Stimulated activated CD8-positive, alpha-beta memory T cell treated with anti-CD3 and anti-CD28 coated beads, Interleukin-15, amount 100 ng/mL, for 48 hours (primary cell): ENCODE measurements around the gene REXO5.

ENCODE experiments used
- DNase-seq, 2 donors: peaks; one replicate each; pipeline ENCODE4 v3.0.0-alpha.2; 2020; ENCODE audit warnings: low read depth in 2 of 2

Gene REXO5

DNA sequence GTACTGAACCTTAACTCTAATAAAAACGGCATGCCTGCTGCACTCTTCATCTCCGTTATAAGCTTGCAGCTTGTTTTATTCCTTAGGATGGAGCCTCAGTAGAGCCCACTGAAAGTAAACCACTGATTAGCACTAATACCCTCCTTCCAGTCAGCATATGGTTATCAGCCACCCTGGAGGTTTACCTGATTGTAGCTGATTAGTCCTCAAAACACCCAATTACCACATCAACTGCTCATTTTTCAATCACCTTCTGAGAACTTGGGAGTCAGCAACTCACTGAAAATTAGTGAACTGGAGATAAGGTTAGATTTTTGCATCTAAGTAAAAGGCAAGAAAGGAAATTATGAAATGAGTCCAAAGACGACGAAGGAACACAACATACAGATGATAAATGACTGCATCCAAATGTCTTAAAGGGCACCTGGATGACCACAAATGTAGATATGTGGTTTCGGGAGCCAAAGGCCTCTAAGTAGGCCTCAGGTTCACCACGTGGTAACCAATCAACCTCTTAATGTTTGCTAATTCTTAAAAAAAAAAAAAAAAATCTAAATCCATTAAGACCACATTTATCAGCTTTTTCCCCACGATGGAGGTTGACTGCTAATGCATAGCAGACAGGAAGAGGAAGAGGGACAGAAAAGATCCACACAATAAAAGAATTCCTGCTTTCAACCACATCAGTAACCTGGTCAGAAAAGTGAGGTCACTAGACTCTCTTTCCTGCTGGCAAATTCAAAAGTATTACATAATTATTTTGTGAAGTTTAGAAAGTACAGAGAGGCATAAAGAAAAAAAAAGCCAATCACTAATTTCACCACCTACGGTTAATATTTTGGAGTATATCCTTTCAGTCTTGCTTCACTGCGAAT is 65.9 kb downstream of the REXO5 start:
- no peak for DNase-seq

DNA sequence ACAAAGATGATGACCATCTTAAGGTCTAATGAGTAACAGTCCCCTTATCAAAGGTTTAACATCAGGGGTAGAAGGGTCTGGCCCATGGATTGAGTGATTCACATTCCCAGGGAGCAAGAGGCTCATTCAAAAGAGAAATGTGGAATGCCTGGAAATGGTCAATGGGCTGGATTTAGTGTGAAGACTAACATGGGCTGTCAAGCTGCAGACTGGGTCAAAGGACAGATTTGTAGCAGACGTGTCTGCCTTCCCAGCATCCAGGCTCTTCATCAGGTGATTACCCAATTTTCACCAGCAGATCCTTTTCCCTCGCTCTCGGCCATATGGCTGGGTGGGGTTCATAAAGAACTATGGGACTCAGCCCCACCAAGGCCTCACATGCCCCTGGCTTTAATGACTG is 67.0 kb downstream of the REXO5 start:
- no peak for DNase-seq

DNA sequence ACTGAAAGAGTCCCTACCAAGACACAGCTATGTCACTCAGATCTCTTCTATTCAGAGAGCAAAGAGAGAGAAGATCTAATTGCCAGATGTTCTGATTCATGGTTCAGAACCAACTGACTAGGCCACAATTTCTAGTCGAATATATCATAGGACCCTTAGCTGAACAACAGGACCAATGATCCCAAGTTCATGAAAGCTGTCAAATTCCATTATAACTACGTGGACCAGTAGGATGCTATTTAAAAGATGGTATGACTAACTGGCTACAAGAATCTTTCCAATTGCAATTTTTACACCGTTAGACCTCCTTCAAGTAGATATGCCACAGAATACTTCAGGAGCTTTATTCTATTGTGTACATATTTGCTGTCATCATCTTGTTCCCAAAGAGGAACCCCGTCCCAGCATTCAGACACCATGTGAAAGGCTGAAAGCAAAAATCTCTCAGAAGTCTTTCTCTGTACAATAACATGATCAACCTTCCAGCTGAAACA is 67.8 kb downstream of the REXO5 start:
- DNase-seq = no peak

DNA sequence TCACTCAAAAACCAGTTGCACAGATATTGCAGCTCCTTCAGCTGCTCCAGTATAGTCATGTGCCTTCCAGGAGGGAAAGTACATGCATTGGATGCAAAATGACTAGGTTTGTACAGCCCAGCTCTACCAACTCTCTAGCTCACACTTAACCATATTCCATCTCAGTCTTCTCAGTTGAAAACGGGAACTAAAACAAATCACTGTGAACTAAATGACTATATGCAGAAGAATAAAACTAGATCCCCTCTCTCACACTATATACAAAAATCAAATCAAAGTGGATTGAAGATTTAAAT is 69.0 kb downstream of the REXO5 start:
- no peak for DNase-seq

DNA sequence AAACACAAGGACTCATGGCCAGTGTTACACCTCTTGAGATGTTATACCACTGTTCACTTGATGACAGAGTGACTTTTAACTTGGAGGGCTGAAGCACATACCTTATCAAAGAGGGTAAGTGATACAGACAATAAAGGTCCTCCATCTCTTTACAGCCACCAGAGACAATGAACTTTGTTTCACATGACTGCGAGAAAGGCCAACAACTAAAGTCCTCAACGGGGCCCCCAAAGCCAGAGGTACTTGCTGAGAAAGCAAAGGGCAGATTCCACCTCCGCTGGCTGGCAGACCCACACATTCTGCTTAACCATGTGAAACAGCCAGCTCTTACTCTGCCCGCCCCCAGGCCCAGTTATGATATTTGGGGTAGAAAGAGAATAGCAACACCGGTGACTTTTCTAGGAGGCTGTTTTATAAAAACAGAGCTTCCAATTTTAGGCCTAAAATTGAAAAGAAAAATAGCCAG is 72.4 kb downstream of the REXO5 start:
- no peak for DNase-seq

DNA sequence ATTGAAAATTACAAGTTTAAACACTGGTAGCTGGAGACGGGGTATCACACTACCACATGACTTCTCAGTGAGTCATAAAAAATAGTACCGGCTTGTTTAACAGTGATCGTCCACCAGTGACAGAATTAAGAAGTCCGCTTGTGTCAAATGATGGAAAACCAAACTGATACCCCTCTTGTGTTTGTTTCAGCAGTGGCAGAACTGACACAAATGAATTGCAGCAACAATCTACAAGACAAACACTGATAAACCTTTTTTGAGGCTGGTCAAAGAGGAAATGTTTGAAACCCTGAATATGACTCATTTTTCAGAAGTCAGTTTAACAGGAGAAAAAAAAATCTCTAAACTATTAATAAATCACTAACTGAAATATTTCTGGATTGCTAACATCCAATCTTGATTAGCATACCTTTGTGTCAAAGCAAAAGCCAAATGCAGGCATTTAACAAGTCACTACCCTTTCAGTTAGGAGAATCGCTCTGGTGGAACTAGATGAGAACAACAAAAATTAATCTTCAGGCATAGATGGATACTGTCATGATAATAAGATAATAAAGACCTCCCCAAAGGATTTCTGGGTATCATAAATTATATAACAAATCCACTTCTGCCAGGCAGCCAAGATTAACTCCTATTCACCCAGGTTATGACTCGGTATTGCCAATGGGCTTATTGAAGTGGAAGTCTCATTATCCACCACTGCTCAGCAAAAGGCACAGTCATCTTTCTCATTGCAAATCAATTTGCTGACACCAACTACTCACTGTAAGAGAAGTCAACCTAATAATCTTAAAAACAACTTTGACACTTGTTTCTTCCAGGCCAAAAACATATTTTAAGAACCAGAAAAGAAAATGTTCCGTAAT is 73.1 kb downstream of the REXO5 start:
- DNase-seq = no peak

DNA sequence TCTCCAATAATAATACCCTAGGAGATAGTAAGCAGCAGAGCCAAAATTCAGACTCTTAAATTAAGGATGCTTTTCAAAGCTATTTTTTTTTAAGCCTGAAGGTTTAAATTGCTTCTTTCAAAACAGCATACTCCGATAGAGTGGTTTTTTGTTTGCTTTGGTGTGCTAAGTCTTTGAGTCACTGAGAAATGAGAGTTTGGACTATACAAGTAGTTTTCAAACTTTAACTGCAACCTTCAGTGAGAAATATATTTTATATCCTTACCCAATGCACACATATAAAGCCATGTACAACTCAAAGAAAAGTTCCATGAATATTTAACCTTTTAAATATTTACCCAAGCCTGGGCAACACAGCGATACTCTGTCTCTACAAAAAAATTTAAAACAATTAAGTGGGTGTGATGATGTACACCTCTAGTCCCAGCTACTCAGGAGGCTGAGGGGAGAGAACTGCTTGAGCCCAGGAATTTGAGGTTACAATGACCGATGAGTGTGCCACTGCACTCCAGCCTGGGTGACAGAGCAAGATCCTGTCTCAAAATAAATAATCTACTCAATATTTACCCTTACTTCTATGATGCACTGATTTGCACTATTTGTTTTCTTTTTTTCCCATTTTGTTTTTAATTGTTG is 74.7 kb downstream of the REXO5 start:
- DNase-seq = no peak

DNA sequence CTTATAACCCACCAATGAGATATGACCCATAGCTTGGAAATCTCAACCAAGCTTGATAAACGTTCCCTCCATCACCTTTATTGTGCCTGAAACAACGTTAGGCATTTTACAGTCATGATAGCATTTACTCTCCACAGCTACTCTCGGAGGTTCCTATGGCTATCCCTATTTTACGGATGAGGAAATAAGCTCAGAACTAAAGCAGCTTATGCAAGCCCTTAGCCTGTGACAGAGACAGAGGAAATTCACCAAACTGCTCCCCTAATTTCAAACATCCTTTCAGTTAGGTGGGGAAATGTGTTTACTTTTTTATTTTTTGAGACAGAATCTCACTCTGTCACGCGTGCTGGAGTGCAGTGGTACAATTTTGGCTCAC is 75.2 kb downstream of the REXO5 start:
- DNase-seq = no peak

DNA sequence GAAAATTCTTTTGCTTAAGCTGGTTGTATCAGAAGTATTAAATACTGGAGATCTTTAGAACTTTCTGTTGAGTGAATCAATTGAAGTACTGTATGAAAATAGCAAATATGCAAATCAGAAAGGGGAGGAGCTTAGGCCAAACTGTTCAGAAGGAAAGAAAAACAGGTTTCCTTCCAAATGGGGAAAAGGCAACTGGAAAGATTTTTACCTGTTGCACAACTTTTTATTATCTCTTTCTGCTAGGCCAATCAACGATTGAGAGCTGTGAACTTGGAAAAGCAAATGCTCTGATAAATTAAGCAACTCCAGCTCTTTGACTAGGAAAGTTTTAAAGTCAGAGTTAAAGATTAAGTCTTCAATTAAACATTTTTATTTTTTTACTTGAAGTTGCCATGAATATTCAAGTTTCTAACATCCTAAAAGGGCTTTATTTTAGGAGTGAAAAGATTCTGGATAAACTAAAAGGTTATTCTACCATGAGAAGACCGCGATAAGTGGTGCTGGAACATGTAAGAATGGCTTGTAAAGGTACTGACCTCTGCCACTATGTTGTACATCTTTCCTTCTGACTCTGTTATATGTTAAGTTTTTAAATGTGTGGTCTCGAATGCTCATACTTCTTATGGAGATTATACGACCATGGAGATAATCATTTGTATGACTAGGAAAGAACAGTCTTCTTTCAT is 77.4 kb downstream of the REXO5 start:
- no peak for DNase-seq

DNA sequence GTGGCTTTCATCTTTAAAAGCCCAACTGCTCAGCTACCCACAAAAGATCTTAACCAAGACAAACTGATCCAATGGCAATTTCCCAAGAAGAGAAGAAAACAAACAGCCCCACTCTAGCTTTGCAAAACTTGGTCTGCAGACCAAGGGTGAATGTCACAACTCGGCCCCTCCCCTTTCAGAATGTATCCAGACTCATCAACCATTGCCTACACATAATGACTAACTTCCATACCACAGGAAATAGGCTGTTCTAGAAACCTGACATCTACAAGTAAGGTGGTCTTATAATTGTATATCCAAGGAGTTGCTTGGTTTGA is 77.9 kb downstream of the REXO5 start:
- DNase-seq = no peak

DNA sequence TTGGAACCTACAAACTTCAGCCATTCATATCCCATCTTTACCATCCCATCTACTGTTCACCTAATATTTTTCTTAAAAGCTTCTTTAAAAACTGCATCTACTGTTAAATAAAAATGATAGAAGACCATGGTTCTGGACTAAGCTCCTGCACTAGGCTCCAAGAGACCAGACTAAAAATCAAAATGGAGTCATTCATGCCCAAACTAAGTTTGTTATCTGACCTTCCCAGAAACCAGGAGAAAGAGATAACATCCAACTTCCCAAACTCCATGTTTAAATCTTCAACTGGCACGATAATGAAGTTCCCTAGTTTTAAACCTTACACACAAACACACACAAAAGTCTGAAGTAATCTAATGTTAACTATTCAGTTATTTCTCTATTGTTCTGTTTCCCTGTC is 80.0 kb downstream of the REXO5 start:
- no peak for DNase-seq

DNA sequence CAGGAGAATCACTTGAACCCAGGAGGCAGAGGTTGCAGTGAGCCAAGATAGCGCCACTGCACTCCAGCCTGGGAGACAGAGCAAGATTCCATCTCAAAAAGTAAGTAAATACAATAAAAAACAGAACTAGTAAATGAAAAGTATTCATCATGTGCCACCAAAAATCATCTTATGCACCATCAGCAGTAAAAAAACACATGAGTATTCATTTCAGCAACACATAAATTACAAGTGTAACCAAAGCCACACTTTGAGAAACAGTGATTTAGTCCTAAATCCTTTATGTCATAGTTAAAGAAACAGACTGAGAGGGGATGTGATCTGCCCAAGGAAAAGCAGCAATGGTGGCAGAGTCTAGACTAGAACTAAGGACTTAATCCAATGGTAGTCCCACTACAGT is 80.9 kb downstream of the REXO5 start:
- no peak for DNase-seq

DNA sequence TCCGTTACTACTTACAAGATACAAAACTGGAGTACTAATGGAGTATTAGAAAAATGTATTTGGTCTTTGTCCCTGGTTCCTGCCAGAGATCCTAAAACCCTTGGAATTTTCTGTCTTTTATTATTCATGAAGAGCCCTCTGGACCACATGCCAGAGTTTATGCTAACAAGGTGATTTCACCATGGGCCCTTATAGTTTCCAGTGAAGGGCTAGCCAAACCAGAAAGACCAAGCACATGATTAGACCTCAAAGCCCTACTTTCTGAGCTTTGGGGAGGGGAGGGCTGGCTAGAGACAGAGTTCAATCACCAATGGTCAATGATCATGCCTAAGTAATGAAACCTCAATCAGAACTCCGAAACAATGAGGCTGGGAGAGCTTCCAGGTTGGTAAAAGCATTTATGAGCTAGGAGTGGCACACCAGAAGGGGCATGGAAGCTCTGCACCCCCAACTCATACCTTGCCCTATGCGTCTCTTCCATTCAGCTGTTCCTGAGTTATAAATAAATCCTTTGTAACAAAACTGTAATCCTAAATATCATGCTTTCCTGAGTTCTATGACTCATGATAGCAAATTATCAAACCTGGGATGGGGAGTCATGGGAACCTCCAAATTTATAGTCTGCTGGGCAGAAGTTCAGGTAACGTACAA is 83.4 kb downstream of the REXO5 start:
- DNase-seq = no peak

DNA sequence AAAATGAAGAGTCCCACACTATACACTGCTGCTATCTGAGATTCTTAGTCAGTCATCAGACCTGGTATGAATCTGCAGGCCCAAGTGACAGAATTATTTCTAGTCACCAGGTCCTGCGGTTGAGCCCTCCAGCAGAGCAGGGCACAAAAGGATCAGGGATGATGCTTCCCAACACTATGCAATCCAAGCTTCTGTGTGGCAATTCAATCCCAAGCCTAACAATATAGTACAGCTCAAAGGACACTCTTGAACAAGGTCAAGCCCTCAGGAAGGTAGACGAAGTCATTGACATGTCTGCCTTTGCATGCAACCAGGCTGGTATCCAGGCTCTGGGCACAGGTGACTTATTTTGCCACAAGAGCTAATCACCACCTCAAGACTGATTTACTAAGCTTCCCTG is 88.1 kb downstream of the REXO5 start:
- no peak for DNase-seq

DNA sequence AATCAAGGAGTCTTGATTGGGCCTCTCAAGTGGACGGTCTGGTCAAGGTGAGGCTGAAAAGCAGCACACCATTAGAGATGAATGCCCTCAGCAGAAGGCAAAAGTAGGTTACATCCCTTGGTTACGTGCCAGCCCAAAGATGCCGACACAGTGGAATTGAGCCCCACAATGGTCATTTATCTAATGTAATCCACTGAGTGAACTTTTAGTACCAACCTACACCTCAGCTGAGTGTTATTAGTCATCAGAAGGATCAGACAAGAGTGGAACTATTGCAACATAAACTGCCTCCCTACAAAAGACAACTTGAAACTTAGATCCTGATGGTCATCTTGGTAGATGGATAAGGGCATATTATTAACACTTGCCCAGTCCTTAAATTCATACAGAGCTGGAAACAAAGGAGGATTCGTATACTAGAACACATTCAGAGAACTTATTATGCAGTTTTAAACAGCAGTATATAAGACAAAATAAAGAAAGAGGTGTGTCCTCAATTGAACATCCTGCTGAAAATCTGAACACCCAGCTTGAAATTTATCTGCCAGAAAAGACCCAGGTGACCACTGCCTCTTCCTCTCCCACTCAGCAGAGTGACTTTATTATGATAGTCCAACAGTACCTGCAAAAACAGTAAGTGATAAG is 91.0 kb downstream of the REXO5 start:
- no peak for DNase-seq

DNA sequence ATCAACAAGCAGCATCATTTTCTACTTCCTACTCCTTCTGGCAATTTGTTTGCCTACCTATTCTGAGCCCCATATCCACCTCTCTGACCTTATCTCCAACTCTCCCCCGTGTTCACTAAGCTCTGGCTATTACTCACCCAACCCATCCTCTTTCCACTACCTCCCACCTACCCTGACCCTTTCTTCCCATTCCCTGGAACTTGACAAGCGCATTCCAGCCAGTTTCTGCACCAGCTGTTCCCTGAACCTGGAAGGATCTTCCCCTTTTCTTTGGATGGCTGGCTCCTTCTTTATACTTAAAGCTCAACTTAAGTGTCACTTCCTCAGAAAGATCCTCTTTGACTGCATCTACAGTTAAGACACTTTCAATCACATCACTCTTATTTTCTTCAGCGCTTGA is 91.6 kb downstream of the REXO5 start:
- DNase-seq = no peak

DNA sequence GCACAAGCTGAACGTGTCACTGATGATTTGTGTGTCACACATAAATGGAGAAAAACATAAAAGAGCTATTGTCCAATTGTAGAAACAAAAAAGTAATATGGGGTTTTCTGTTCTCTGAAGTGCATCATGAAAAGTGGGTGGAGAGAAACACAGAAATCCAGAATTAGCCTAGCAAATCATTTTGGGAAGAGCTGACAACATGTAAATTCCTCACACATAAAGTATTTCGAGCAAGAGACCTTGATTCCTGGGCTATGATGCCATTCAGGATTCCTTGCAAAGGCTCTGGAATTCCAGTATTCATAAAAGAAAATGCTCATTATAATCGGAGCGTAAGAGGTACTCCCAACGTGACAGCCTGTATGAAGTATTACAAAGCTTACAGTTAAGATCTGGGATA is 92.7 kb downstream of the REXO5 start:
- no peak for DNase-seq
